HEK293T (cell line): ENCODE results near the gene EGFR.

Source experiments
- CTBP1 ChIP-seq: fragments of 450-650 bp; IDR thresholded peaks from 2 replicates; pipeline ENCODE4 v1.6.1; 2016; ENCODE audit warnings: borderline replicate concordance
- FOXK2 ChIP-seq: fragments of 450-650 bp; IDR thresholded peaks from 2 replicates; pipeline ENCODE4 v1.6.1; 2016; ENCODE audit warnings: mild to moderate bottlenecking
- FOXM1 ChIP-seq: fragments of 450-650 bp; IDR thresholded peaks from 2 replicates; pipeline ENCODE4 v1.6.1; 2017; ENCODE audit warnings: mild to moderate bottlenecking, borderline replicate concordance
- NFRKB ChIP-seq: fragments of 450-650 bp; IDR thresholded peaks from 2 replicates; pipeline ENCODE4 v1.6.1; 2016; ENCODE audit warnings: mild to moderate bottlenecking, moderate library complexity
- SP1 ChIP-seq: fragments of 450-650 bp; IDR thresholded peaks from 2 replicates; pipeline ENCODE4 v1.6.1; 2017
- SUZ12 ChIP-seq: fragments of 450-650 bp; IDR thresholded peaks from 2 replicates; pipeline ENCODE4 v1.6.1; 2016; ENCODE audit warnings: mild to moderate bottlenecking
- TARDBP ChIP-seq: fragments of 450-650 bp; IDR thresholded peaks from 2 replicates; pipeline ENCODE4 v1.6.1; 2016

DNA sequence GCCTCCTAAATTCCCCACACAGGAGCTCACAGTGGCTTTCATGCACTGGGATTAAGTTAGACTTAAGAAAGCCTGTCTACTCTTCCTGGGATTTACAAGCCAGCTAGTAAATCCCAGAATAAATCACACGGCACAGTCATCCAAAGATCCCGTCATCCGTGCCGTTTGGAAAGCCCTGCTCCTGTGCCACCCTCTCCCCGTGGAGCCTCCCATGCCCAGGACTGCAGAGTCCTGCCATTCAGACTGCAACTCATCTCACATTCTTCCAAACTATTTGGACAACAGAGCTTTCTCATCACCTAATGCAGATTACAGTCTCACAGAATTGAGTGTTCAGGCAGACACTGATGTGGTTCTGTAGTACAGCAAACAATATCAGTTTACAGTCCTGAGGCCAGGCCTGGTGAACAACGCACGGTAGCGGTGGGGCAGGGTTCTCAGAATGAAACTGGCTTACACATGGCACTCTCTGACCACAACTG is 166.5 kb downstream of the EGFR start:
- TF ChIP-seq TARDBP, result no peak
- no peak for TF ChIP-seq NFRKB
- TF ChIP-seq FOXM1, result no peak
- TF ChIP-seq FOXK2, result no peak
- no peak for TF ChIP-seq SP1
- no peak for TF ChIP-seq SUZ12
- no peak for TF ChIP-seq CTBP1
